ENCODE results near the gene ZBTB7C. TPM values are rescaled to one million over a fixed set of nuclear protein-coding genes. Genes with fewer than 3 reads are reported as not detected.
A peak's percentile ranks its signal among the peaks of the same experiment; 100 is the strongest.

The ZBTB7C gene
- total RNA-seq, 1 donor, result 0.09 TPM

DNA sequence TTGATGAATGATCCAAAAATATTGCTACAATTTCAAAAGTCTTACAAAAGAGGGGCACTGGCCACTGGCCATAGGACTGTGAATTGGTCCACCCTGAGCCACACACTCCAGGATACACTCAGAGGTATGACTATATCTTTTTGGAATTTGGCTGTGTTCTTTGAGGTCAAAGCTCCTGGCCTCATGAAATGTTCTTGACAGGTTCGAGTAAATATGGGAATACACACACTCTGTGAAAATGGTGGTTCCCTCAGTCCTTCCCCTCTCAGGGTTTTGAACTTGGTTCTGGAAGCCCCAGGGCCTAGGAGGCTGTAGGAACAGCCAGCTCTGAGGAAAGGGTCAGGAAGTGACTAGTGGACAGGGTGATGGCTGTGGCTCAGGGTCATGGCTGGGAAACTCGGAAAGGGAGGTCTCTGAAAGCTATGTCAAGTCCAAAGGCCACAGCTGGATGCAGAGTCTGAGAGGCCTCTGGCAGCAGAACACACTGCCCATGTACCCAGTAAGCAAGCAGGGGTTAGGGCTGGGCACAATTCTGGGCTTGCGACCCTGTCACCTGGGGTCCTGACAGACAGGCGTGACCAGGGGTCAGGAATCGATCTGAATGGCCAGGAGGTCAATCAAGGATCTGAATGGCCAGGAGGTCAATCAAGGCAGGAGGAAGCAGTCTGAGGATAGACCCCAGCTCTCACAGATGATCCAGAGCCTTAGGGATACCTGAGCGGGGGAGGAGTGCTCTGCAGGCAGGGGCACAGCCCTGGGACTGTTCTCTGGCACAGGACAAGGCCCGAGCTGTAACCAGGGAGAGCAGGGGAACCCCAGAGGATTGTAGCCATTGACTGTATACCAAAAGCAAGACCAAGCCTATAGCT is 255.3 kb downstream of the ZBTB7C start:
- no peak overlapping the region for H3K4me3 ChIP-seq (ENCODE audit: low read depth, low read length)
- peak; percentile 88 for DNase-seq (ENCODE audit: low read depth)
- TF ChIP-seq, protein P1, sequence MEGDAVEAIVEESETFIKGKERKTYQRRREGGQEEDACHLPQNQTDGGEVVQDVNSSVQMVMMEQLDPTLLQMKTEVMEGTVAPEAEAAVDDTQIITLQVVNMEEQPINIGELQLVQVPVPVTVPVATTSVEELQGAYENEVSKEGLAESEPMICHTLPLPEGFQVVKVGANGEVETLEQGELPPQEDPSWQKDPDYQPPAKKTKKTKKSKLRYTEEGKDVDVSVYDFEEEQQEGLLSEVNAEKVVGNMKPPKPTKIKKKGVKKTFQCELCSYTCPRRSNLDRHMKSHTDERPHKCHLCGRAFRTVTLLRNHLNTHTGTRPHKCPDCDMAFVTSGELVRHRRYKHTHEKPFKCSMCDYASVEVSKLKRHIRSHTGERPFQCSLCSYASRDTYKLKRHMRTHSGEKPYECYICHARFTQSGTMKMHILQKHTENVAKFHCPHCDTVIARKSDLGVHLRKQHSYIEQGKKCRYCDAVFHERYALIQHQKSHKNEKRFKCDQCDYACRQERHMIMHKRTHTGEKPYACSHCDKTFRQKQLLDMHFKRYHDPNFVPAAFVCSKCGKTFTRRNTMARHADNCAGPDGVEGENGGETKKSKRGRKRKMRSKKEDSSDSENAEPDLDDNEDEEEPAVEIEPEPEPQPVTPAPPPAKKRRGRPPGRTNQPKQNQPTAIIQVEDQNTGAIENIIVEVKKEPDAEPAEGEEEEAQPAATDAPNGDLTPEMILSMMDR (IDR thresholded peaks at IDR 0.05; ENCODE audit: insufficient read depth, low read length), result no peak

DNA sequence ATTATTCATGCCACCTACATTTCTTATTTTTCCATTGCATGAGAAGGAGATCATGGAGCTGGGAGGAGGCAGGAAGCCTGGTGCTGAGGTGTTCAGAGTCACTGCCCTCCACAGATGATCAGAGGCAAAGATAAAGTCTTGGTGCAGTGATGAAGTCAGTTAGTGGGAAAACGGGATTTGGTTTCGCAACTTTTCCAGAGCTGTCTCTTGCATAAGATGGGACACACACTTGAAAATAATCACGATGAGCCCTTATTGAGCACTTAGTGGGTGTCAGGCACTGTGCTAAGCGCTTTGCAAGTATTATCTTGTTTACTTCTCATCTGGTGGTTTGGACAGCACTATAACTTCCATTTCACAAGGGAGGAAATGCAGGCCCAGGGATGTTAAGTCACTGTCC is 256.6 kb downstream of the ZBTB7C start:
- TF ChIP-seq, protein P1 (IDR thresholded peaks at IDR 0.05; ENCODE audit: insufficient read depth, low read length), result no peak
- peak; percentile 62 for DNase-seq (ENCODE audit: low read depth)
- no peak overlapping the region for H3K4me3 ChIP-seq (ENCODE audit: low read depth, low read length)

DNA sequence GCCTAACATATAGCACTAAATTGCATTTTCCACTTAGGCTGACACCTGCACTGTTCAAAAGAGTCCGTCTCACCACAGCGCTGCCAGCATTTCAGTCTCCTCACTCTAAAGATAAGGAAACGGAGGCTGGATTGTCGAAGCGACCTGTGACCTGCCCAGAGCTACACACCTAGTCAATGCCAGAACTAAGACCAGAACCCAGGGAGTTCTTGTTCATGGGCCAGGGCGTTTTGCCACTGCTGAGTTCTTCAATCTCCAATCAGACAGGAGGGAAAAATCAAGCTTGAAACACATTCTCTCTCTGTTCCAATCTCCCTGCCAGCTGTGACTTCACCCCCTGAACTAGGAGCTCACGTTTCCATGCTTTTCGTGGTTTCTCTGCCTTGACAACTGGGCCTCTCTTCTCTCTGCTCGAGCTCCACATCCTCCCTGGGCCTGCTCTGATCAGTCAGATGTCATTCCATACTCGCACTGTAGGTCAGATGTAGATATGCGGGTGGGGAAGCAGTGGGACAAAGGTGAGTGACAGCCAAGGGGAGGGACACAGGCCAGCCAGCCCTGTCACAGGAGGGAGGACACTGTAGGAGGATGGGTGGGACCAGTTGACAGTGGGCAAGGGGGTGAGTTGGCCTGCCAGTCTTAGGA is 257.6 kb downstream of the ZBTB7C start:
- DNase-seq (ENCODE audit: low read depth), result no peak
- TF ChIP-seq, protein P1 (IDR thresholded peaks at IDR 0.05; ENCODE audit: insufficient read depth, low read length), result no peak
- H3K4me3 ChIP-seq (ENCODE audit: low read depth, low read length), result no peak overlapping the region

DNA sequence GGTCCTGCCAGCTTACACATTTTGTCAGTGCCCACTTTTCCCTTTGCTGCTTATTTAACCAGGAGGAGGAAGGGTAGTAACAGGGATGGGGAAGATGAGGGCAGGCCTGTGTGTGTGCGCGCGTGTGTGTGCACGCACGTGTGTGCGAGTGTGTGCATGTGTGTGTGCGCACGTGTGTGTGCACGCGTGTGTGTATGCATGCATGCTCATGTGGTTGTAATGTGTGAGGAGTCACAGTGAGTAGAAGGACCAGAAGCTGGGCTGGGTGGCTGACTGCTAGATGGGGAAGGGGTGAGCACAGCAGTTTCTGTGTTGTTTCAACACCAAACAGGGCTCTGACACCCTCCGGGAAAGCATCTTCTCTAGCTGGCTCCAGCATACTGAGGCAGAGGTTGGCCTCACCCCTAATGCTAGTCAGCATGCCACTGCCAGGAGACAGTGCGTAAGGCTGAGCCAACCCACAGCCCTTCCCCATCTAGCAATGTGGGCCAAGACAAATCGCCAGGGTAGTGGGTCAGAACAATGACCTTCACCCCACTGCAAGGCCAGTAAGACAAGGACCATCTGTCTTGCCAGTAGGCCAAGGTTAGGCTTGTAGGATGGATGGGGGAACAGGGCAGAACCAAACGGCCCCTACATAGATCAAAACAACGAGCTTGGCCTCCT is 260.0 kb downstream of the ZBTB7C start:
- no peak for DNase-seq (ENCODE audit: low read depth)
- H3K4me3 ChIP-seq (ENCODE audit: low read depth, low read length), result no peak overlapping the region
- TF ChIP-seq, protein P1 (IDR thresholded peaks at IDR 0.05; ENCODE audit: insufficient read depth, low read length), result no peak

DNA sequence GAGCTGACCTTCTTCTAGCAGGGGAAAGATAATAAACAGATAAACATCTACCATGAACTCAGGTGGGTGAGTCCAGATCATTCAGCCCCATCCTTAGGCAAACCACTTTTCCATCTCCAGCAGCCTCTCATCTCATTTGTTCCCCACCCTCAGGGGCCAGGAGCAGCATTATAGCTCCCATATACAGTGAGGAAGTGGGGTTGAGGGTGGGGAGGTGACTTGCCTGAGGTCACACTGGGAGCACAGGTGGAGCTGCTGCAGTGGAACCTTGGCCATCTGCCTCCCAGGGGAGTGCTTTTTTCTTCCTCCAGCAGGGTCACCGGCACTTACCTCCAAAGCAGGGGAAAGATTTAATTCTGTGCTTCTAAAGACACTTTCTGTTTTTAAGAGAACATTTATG is 266.2 kb downstream of the ZBTB7C start:
- no peak overlapping the region for H3K4me3 ChIP-seq (ENCODE audit: low read depth, low read length)
- TF ChIP-seq, protein P1 (IDR thresholded peaks at IDR 0.05; ENCODE audit: insufficient read depth, low read length), result no peak
- no peak for DNase-seq (ENCODE audit: low read depth)

DNA sequence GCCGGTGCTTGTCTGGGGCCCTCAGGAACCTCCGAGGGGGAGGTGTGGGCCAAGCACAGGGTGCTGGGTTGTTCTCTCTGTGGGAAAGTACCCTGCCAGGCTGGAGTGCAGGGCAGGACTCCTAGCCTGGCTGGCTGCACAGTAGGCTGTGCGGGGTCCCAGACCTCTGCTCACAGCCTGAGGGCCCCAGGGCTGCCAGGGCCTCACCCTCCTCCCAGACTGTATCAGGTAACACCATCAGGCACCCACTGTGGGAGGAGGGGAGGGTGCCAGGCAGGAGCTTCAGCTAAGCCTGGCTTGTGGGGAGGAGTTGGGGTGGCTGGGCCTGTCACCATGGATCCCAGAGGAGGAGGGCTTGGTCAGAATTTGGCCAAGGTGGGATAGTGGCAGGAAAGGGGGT is 266.8 kb downstream of the ZBTB7C start:
- no peak for DNase-seq (ENCODE audit: low read depth)
- H3K4me3 ChIP-seq (ENCODE audit: low read depth, low read length), result no peak overlapping the region
- TF ChIP-seq, protein P1 (IDR thresholded peaks at IDR 0.05; ENCODE audit: insufficient read depth, low read length), result no peak
